ENCODE results near the gene PRPF31.

DNA sequence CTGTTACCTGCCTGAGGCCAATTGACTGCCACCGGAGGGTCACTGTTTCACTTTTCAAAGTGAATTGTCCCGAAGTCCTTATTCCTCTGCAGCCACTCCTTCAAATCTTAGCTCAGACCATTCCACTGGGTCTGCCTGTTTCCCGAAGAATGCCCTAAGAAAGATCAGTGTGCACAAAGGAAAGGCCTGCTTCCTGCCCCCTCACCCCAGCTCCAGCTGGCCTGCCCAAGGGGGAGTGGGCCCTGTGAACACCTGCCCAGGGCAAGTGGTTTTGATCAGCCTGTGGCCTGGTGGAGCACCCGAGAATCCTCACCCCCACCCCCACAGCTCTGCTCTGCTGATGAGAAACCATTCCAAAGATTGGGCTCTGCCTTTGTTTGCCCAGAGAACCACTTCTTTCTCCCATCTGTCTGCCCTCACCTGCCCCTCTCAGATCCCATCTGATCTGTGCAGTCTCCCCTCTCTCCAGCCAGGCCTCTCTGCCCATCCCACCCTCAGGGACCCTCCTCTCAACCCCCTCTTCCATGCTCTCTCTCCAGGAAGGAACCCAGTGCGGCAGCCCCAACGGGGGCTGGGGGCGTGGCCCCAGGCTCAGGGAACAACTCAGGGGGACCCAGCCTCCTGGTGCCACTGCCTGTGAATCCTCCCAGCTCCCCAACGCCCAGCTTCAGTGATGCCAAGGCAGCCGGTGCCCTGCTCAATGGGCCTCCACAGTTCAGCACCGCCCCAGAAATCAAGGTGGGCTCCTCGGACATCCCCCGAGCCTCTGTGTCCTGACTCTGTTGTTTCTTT lies 33.7 kb downstream of the PRPF31 start:
- no peak for TF ChIP-seq EP300 (IDR thresholded peaks at IDR 0.05)
- no peak for TF ChIP-seq CTCF (IDR thresholded peaks at IDR 0.05)
- TF ChIP-seq POLR2A (IDR thresholded peaks at IDR 0.05) = no peak

All from suprapubic skin (tissue), 3 donors.